HEK293 (cell line): ENCODE results near the gene LDAF1.

Experiments used
- CTCF ChIA-PET: fragments of 350-600 bp; formaldehyde crosslinking; extraction: SDS; loops from one replicate; lab custom pipeline; 2021; ENCODE audit warnings: antibody characterized with exemption; lab: Yijun Ruan, JAX
- POLR2A ChIA-PET: fragments of 300-600 bp; formaldehyde crosslinking; extraction: SDS; loops from one replicate; lab custom pipeline; 2020; ENCODE audit warnings: antibody characterized with exemption, inconsistent platforms; lab: Yijun Ruan, JAX
- H3K27ac ChIP-seq: fragments of 200-500 bp; sonication (Bioruptor generic); 2 replicates; pipeline ENCODE4 v1.5.1; 2014; ENCODE audit warnings: low read depth, low read length, control low read depth, inconsistent platforms; ENCODE audit errors: extremely low read depth
- H3K36me3 ChIP-seq, 2 experiments: fragments of 200-500 bp in 1 of 2; sonication (Bioruptor generic) in 1 of 2; 1 replicate in 1 of 2; 2 replicates in 1 of 2; pipeline ENCODE4 v1.5.1; 2014 to 2017; ENCODE audit warnings: inconsistent platforms in 2 of 2, low read length in 2 of 2; ENCODE audit not compliant: control insufficient read depth in 2 of 2, insufficient read depth in 1 of 2
- H3K4me1 ChIP-seq: fragments of 200-500 bp; sonication (Bioruptor generic); 2 replicates; pipeline ENCODE4 v1.5.1; 2014; ENCODE audit warnings: mild to moderate bottlenecking, low read length, inconsistent platforms; ENCODE audit not compliant: control insufficient read depth, insufficient read depth
- H3K4me3 ChIP-seq: 2 replicates; pipeline ENCODE4 v1.5.1; 2011; ENCODE audit warnings: low read depth, mild to moderate bottlenecking, control low read depth, low read length, moderate library complexity
- H3K9me3 ChIP-seq: fragments of 200-500 bp; sonication (Bioruptor generic); 2 replicates; pipeline ENCODE4 v1.5.1; 2014; ENCODE audit warnings: low read depth, low read length, inconsistent platforms; ENCODE audit not compliant: control insufficient read depth, insufficient read depth
- FEZF1 ChIP-seq: fragments of 450-650 bp; formaldehyde crosslinking; IDR thresholded peaks from 2 replicates; pipeline ENCODE4 v1.5.1; 2016; ENCODE audit warnings: missing biosample characterization, missing genetic modification characterization
- GLIS1 ChIP-seq: fragments of 450-650 bp; formaldehyde crosslinking; IDR thresholded peaks from 2 replicates; pipeline ENCODE4 v1.5.1; 2016; ENCODE audit warnings: missing biosample characterization, missing genetic modification characterization
- GLIS2 ChIP-seq: fragments of 450-650 bp; formaldehyde crosslinking; IDR thresholded peaks from 2 replicates; pipeline ENCODE4 v1.5.1; 2016; ENCODE audit warnings: missing biosample characterization, missing genetic modification characterization
- REPIN1 ChIP-seq: fragments of 450-650 bp; formaldehyde crosslinking; IDR thresholded peaks from 2 replicates; pipeline ENCODE4 v1.5.1; 2017; ENCODE audit warnings: missing biosample characterization, missing genetic modification characterization, low read depth
- SALL2 ChIP-seq: fragments of 450-650 bp; formaldehyde crosslinking; IDR thresholded peaks from 2 replicates; pipeline ENCODE4 v1.5.0; 2017; ENCODE audit warnings: missing biosample characterization, mild to moderate bottlenecking, missing genetic modification characterization, borderline replicate concordance
- ZIC2 ChIP-seq: fragments of 450-650 bp; formaldehyde crosslinking; IDR thresholded peaks from 2 replicates; pipeline ENCODE4 v1.5.1; 2016; ENCODE audit warnings: missing biosample characterization, missing genetic modification characterization
- ZNF138 ChIP-seq: fragments of 450-650 bp; formaldehyde crosslinking; IDR thresholded peaks from 2 replicates; pipeline ENCODE4 v1.5.1; 2016; ENCODE audit warnings: missing biosample characterization, missing genetic modification characterization, borderline replicate concordance
- ZNF140 ChIP-seq: fragments of 450-650 bp; formaldehyde crosslinking; IDR thresholded peaks from 2 replicates; pipeline ENCODE4 v1.5.1; 2016; ENCODE audit warnings: missing biosample characterization, missing genetic modification characterization
- ZNF16 ChIP-seq: fragments of 450-650 bp; formaldehyde crosslinking; IDR thresholded peaks from 2 replicates; pipeline ENCODE4 v1.5.1; 2016; ENCODE audit warnings: low read depth, missing biosample characterization, missing genetic modification characterization
- ZNF221 ChIP-seq: fragments of 450-650 bp; formaldehyde crosslinking; IDR thresholded peaks from 2 replicates; pipeline ENCODE4 v1.5.1; 2017; ENCODE audit warnings: missing biosample characterization, missing genetic modification characterization, borderline replicate concordance
- ZNF223 ChIP-seq: fragments of 450-650 bp; formaldehyde crosslinking; IDR thresholded peaks from 2 replicates; pipeline ENCODE4 v1.5.1; 2016; ENCODE audit warnings: missing biosample characterization, missing genetic modification characterization
- ZNF311 ChIP-seq: fragments of 450-650 bp; formaldehyde crosslinking; IDR thresholded peaks from 2 replicates; pipeline ENCODE4 v1.5.1; 2017; ENCODE audit warnings: missing biosample characterization, missing genetic modification characterization, borderline replicate concordance
- ZNF473 ChIP-seq: fragments of 450-650 bp; formaldehyde crosslinking; IDR thresholded peaks from 2 replicates; pipeline ENCODE4 v1.5.1; 2017; ENCODE audit warnings: missing biosample characterization, missing genetic modification characterization
- ZNF521 ChIP-seq: fragments of 450-650 bp; formaldehyde crosslinking; IDR thresholded peaks from 2 replicates; pipeline ENCODE4 v1.5.1; 2017; ENCODE audit warnings: missing biosample characterization, mild to moderate bottlenecking, missing genetic modification characterization
- ZNF560 ChIP-seq: fragments of 450-650 bp; formaldehyde crosslinking; IDR thresholded peaks from 2 replicates; pipeline ENCODE4 v1.5.1; 2017; ENCODE audit warnings: missing biosample characterization, missing genetic modification characterization, borderline replicate concordance
- ZNF596 ChIP-seq: fragments of 450-650 bp; IDR thresholded peaks from 2 replicates; pipeline ENCODE4 v1.5.0; 2018; ENCODE audit warnings: missing biosample characterization, mild to moderate bottlenecking, missing genetic modification characterization, moderate library complexity
- ZNF830 ChIP-seq: fragments of 450-650 bp; IDR thresholded peaks from 2 replicates; pipeline ENCODE4 v1.5.0; 2018; ENCODE audit warnings: missing biosample characterization, missing genetic modification characterization, low read depth, mild to moderate bottlenecking, moderate library complexity
- ZXDB ChIP-seq: fragments of 450-650 bp; formaldehyde crosslinking; IDR thresholded peaks from 2 replicates; pipeline ENCODE4 v1.5.1; 2016; ENCODE audit warnings: missing biosample characterization, missing genetic modification characterization
- TF ChIP-seq, protein P1 (sequence below): fragments of 450-650 bp; formaldehyde crosslinking; IDR thresholded peaks from 2 replicates; pipeline ENCODE4 v1.5.1; 2017; ENCODE audit warnings: missing biosample characterization, missing genetic modification characterization
- TF ChIP-seq, protein P2 (sequence below): fragments of 450-650 bp; formaldehyde crosslinking; IDR thresholded peaks from 2 replicates; pipeline ENCODE4 v1.5.1; 2016; ENCODE audit warnings: missing biosample characterization, missing genetic modification characterization
- TF ChIP-seq, protein P3 (sequence below): fragments of 450-650 bp; formaldehyde crosslinking; IDR thresholded peaks from 2 replicates; pipeline ENCODE4 v1.5.1; 2017; ENCODE audit warnings: missing biosample characterization, missing genetic modification characterization
- TF ChIP-seq, protein P4 (sequence below): fragments of 450-650 bp; formaldehyde crosslinking; conservative IDR thresholded peaks from 2 replicates; pipeline ENCODE4 v1.5.1; 2016; ENCODE audit warnings: low read depth, missing biosample characterization, missing genetic modification characterization

The LDAF1 gene

DNA sequence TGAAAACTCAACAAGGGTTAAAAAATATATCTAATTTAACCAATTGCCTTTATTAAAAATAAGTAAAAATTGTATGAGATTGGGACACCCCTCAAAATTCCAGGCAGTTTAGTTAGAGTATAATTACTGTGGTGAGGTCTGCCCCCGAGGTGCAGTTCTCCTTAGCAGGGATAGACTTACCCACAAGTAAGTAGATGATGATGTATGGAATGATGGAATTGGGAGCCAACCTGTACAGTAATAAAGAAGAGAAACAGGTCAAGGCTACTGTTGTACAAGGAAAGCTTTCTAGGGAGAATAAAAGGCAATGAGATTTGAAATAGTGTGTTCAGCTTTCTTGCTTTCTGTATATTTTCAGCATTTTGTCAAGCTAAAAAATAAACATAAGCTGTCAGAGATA, 1.8 kb downstream of the LDAF1 start:
- ChIA-PET CTCF (interaction anchor here (0.5 to 5.5 kb wide), 5 partner anchors 9 to 1159 kb away, joined by 3 to 37 read pairs (median 8); no protein-coding TSS in a partner anchor), POLR2A (no interaction called here)
- H3K36me3 ChIP-seq, result peaks cover 0 to 20% of the 10 kb centered on the region in 2 experiments; a peak in 2 of 3 replicates
- no peaks in the 10 kb centered on the region for H3K9me3 ChIP-seq
- no peaks in the 10 kb centered on the region for H3K4me1 ChIP-seq
- no peak overlapping the region for H3K27ac ChIP-seq
- no peak for TF ChIP-seq REPIN1
- TF ChIP-seq ZNF311 (tag by site-specific recombination), result no peak
- TF ChIP-seq GLIS1 (tag by site-specific recombination), result no peak
- TF ChIP-seq FEZF1 (tag by site-specific recombination), result no peak
- no peak for TF ChIP-seq ZNF560 (tag by site-specific recombination)
- TF ChIP-seq, protein P1, sequence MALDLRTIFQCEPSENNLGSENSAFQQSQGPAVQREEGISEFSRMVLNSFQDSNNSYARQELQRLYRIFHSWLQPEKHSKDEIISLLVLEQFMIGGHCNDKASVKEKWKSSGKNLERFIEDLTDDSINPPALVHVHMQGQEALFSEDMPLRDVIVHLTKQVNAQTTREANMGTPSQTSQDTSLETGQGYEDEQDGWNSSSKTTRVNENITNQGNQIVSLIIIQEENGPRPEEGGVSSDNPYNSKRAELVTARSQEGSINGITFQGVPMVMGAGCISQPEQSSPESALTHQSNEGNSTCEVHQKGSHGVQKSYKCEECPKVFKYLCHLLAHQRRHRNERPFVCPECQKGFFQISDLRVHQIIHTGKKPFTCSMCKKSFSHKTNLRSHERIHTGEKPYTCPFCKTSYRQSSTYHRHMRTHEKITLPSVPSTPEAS (tag by site-specific recombination), result no peak
- no peak for TF ChIP-seq ZNF140 (tag by site-specific recombination)
- no peak for TF ChIP-seq ZNF16 (tag by site-specific recombination)
- no peak for TF ChIP-seq ZIC2
- TF ChIP-seq ZXDB, result no peak
- TF ChIP-seq, protein P2, sequence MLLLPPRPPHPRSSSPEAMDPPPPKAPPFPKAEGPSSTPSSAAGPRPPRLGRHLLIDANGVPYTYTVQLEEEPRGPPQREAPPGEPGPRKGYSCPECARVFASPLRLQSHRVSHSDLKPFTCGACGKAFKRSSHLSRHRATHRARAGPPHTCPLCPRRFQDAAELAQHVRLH (tag by site-specific recombination), result no peak
- no peak for TF ChIP-seq ZNF473 (tag by site-specific recombination)
- no peak for TF ChIP-seq ZNF596 (tag by site-specific recombination)
- TF ChIP-seq ZNF223 (tag by site-specific recombination), result no peak
- TF ChIP-seq ZNF221 (tag by site-specific recombination), result no peak
- H3K4me3 ChIP-seq, result no peak overlapping the region

DNA sequence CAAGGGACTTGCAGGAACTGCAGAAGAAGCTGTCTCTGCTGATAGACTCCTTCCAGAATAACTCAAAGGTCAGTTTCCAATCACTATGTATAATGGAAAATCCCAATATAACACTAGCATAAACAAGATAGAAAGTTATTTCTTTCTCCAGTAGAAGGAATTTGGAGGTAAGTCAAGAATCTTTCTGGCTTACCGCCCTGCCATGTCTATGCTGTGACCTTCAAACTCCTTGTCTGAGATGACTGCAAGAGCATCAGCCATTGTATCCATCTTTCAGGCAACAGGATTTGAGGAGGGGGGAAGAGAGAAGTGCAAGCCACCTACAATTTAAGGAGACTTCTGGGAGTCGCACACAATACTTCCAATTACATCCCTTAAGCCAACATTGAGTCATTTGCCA, 2.7 kb downstream of the LDAF1 start:
- ChIA-PET CTCF (interaction anchor here (0.6 to 5.5 kb wide), 2 partner anchors 25 to 140 kb away, joined by 4 to 37 read pairs; no protein-coding TSS in a partner anchor), POLR2A (interaction anchor here (0.6 kb wide), 1 partner anchor 1030 kb away, joined by 5 read pairs; no protein-coding TSS in a partner anchor)

More for the DNA sequence above, 2.7 kb downstream of the LDAF1 start:
- Histone ChIP-seq H3K27ac (no peak overlapping the region), H3K4me3 (no peak overlapping the region), H3K4me1 (no peaks in the 10 kb centered on the region), H3K36me3 (peaks cover 4 to 20% of the 10 kb centered on the region in 2 experiments; a peak in 2 of 3 replicates), H3K9me3 (no peaks in the 10 kb centered on the region)
- no peak for TF ChIP-seq ZNF138 (tag by site-specific recombination)
- TF ChIP-seq, protein P3, sequence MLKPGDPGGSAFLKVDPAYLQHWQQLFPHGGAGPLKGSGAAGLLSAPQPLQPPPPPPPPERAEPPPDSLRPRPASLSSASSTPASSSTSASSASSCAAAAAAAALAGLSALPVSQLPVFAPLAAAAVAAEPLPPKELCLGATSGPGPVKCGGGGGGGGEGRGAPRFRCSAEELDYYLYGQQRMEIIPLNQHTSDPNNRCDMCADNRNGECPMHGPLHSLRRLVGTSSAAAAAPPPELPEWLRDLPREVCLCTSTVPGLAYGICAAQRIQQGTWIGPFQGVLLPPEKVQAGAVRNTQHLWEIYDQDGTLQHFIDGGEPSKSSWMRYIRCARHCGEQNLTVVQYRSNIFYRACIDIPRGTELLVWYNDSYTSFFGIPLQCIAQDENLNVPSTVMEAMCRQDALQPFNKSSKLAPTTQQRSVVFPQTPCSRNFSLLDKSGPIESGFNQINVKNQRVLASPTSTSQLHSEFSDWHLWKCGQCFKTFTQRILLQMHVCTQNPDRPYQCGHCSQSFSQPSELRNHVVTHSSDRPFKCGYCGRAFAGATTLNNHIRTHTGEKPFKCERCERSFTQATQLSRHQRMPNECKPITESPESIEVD (tag by site-specific recombination), result no peak
- TF ChIP-seq GLIS2 (tag by site-specific recombination), result no peak
- TF ChIP-seq SALL2 (tag by site-specific recombination), result no peak
- TF ChIP-seq, protein P4, sequence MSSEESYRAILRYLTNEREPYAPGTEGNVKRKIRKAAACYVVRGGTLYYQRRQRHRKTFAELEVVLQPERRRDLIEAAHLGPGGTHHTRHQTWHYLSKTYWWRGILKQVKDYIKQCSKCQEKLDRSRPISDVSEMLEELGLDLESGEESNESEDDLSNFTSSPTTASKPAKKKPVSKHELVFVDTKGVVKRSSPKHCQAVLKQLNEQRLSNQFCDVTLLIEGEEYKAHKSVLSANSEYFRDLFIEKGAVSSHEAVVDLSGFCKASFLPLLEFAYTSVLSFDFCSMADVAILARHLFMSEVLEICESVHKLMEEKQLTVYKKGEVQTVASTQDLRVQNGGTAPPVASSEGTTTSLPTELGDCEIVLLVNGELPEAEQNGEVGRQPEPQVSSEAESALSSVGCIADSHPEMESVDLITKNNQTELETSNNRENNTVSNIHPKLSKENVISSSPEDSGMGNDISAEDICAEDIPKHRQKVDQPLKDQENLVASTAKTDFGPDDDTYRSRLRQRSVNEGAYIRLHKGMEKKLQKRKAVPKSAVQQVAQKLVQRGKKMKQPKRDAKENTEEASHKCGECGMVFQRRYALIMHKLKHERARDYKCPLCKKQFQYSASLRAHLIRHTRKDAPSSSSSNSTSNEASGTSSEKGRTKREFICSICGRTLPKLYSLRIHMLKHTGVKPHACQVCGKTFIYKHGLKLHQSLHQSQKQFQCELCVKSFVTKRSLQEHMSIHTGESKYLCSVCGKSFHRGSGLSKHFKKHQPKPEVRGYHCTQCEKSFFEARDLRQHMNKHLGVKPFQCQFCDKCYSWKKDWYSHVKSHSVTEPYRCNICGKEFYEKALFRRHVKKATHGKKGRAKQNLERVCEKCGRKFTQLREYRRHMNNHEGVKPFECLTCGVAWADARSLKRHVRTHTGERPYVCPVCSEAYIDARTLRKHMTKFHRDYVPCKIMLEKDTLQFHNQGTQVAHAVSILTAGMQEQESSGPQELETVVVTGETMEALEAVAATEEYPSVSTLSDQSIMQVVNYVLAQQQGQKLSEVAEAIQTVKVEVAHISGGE (tag by site-specific recombination), result no peak
- no peak for TF ChIP-seq ZNF830 (tag by site-specific recombination)
- no peak for TF ChIP-seq ZNF521 (tag by site-specific recombination)
